Astrocyte (in vitro differentiated cells and primary cell): ENCODE data around the gene C19orf12. TPM values are rescaled to one million over a fixed set of nuclear protein-coding genes. Genes with fewer than 3 reads are reported as not detected.

ENCODE experiments used
- DNase-seq: peaks from one replicate; pipeline ENCODE4 v3.0.0-alpha.2; 2010; ENCODE audit warnings: low read depth
- FAIRE-seq: peaks from 2 replicates; lab custom pipeline; 2011; peaks lifted over from hg19 to GRCh38; lab: Jason Lieb, UNC
- H2AFZ ChIP-seq: 2 replicates; pipeline ENCODE4 v1.6.0; 2012; ENCODE audit warnings: low read depth, low read length, inconsistent platforms
- H3K27ac ChIP-seq: 2 replicates; pipeline ENCODE4 v1.5.1; 2011; ENCODE audit warnings: low read depth, low read length, inconsistent platforms
- H3K27me3 ChIP-seq: 2 replicates; pipeline ENCODE4 v1.6.0; 2011; ENCODE audit warnings: low read length, inconsistent platforms; ENCODE audit not compliant: insufficient read depth
- H3K36me3 ChIP-seq: 2 replicates; pipeline ENCODE4 v1.5.1; 2011; ENCODE audit warnings: low read length, inconsistent platforms; ENCODE audit not compliant: insufficient read depth
- H3K4me1 ChIP-seq: 2 replicates; pipeline ENCODE4 v1.5.1; 2011; ENCODE audit warnings: low read length, inconsistent platforms; ENCODE audit not compliant: insufficient read depth
- H3K4me2 ChIP-seq: 2 replicates; pipeline ENCODE4 v1.6.0; 2012; ENCODE audit warnings: low read length, inconsistent platforms
- H3K4me3 ChIP-seq: 2 replicates; pipeline ENCODE4 v1.5.1; 2011; ENCODE audit warnings: low read depth, mild to moderate bottlenecking, low read length, inconsistent platforms; ENCODE audit not compliant: insufficient read depth
- H3K79me2 ChIP-seq: 2 replicates; pipeline ENCODE4 v1.6.0; 2012; ENCODE audit warnings: mild to moderate bottlenecking, low read length, inconsistent platforms; ENCODE audit not compliant: insufficient read depth
- H3K9ac ChIP-seq: 2 replicates; pipeline ENCODE4 v1.6.0; 2012; ENCODE audit warnings: mild to moderate bottlenecking, low read length, inconsistent platforms
- H3K9me3 ChIP-seq: 2 replicates; pipeline ENCODE4 v1.5.1; 2012; ENCODE audit warnings: low read depth, mild to moderate bottlenecking, low read length, inconsistent platforms; ENCODE audit not compliant: insufficient read depth
- H4K20me1 ChIP-seq: 2 replicates; pipeline ENCODE4 v1.6.0; 2012; ENCODE audit warnings: low read length, inconsistent platforms; ENCODE audit not compliant: insufficient read depth
- H3K27ac Mint-ChIP-seq: one replicate; pipeline ENCODE4 v1.8.0; 2021; ENCODE audit warnings: mild to moderate bottlenecking, mixed read lengths; ENCODE audit not compliant: unreplicated experiment
- H3K27me3 Mint-ChIP-seq: one replicate; pipeline ENCODE4 v1.8.0; 2021; ENCODE audit warnings: low read depth, mixed read lengths; ENCODE audit not compliant: unreplicated experiment
- H3K36me3 Mint-ChIP-seq: one replicate; pipeline ENCODE4 v1.8.0; 2021; ENCODE audit warnings: low read depth, mixed read lengths; ENCODE audit not compliant: unreplicated experiment
- H3K4me1 Mint-ChIP-seq: one replicate; pipeline ENCODE4 v1.8.0; 2021; ENCODE audit warnings: low read depth, mixed read lengths; ENCODE audit not compliant: unreplicated experiment
- H3K4me3 Mint-ChIP-seq: one replicate; pipeline ENCODE4 v1.8.0; 2021; ENCODE audit warnings: mild to moderate bottlenecking, moderate library complexity, mixed read lengths; ENCODE audit not compliant: unreplicated experiment
- H3K9me3 Mint-ChIP-seq: one replicate; pipeline ENCODE4 v1.8.0; 2021; ENCODE audit warnings: mild to moderate bottlenecking, mixed read lengths; ENCODE audit not compliant: unreplicated experiment
- CTCF ChIP-seq: IDR thresholded peaks from 2 replicates; pipeline ENCODE4 v1.5.1; 2011; ENCODE audit warnings: low read depth, mild to moderate bottlenecking, inconsistent platforms, low read length, moderate library complexity; ENCODE audit not compliant: insufficient read depth
- EZH2 ChIP-seq: IDR thresholded peaks from 2 replicates; pipeline ENCODE4 v1.6.1; 2012; ENCODE audit warnings: mild to moderate bottlenecking, low read length, inconsistent platforms; ENCODE audit not compliant: insufficient read depth
- total RNA-seq: library from RNA; stranded (reverse); gene quantifications from 2 replicates; pipeline ENCODE4 v1.2.1, GENCODE V29; 2021

C19orf12 gene
- total RNA-seq, 1 donor from 2014 or later, result 38.7 TPM

DNA sequence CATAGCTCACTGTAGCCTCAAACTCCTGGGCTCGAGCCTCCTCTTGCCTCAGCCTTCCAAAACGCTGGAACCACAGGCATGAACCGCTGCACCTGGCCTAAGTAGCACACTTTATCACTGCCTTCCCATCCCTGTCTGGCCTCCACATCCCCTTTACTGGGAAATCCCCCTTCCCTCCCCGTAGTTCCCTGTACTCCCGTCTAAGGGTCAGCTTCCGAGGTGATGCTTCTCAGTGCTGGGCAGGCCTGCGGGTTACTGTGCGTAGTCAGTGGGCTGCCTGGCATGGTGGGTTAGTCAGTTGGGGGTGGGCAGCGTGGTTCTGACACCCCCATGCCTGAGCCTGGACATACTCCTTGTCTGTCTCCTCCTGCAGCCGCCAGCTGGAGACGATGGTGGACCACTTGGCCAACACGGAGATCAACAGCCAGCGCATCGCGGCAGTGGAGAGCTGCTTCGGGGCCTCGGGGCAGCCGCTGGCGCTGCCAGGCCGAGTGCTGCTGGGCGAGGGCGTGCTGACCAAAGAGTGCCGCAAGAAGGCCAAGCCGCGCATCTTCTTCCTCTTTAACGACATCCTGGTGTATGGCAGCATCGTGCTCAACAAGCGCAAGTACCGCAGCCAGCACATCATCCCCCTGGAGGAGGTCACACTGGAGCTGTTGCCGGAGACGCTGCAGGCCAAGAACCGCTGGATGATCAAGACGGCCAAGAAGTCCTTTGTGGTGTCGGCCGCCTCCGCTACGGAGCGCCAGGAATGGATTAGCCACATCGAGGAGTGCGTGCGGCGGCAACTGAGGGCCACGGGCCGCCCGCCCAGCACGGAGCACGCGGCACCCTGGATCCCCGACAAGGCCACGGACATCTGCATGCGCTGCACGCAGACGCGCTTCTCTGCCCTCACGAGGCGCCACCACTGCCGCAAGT, 41.4 kb downstream of the C19orf12 start:
- H3K27ac Mint-ChIP-seq, result no peak overlapping the region
- no peaks in the 10 kb centered on the region for H3K9me3 Mint-ChIP-seq
- peaks cover 10% of the 10 kb centered on the region for H3K36me3 Mint-ChIP-seq
- H3K36me3 ChIP-seq, result no peaks in the 10 kb centered on the region
- no peaks in the 10 kb centered on the region for H3K27me3 Mint-ChIP-seq
- H3K79me2 ChIP-seq, result peaks cover 13% of the 10 kb centered on the region
- no peak overlapping the region for H3K4me3 Mint-ChIP-seq
- no peaks in the 10 kb centered on the region for H3K9me3 ChIP-seq
- peaks cover 34% of the 10 kb centered on the region for H4K20me1 ChIP-seq
- peaks cover 14% of the 10 kb centered on the region for H3K4me1 Mint-ChIP-seq
- DNase-seq (no peak), FAIRE-seq (no peak)
- H3K27ac ChIP-seq, result no peak overlapping the region
- no peak overlapping the region for H3K4me2 ChIP-seq
- no peaks in the 10 kb centered on the region for H3K27me3 ChIP-seq
- no peak overlapping the region for H2AFZ ChIP-seq
- no peak overlapping the region for H3K9ac ChIP-seq
- no peak for TF ChIP-seq CTCF
- TF ChIP-seq EZH2, result no peak
- no peak overlapping the region for H3K4me3 ChIP-seq
- peaks cover 6% of the 10 kb centered on the region for H3K4me1 ChIP-seq

DNA sequence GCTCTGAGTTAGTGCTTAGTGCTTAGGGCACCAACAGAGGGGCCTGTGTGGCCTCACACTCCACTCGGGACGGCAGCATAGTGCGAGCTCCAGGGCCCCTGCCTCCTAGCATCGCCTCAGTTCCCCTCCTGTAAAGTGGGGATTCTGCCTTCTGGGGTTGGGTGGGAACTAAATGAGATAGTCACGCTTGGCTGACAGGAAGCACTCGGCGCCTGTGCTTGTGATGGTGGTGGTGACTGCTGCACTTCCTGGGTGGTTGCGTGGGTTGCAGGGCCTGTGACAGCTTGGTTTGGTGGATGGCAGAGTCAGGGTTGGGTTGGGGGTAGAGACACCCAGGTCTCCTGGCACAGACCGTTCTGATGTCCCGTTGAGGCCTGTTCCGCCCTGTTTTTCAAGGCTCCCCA, 42.1 kb downstream of the C19orf12 start:
- no peak overlapping the region for H3K4me3 ChIP-seq
- peaks cover 13% of the 10 kb centered on the region for H3K79me2 ChIP-seq
- TF ChIP-seq CTCF, result no peak
- H3K27ac ChIP-seq, result no peak overlapping the region
- Mint-ChIP-seq H3K27ac (no peak overlapping the region), H3K27me3 (no peaks in the 10 kb centered on the region), H3K36me3 (peaks cover 10% of the 10 kb centered on the region), H3K9me3 (no peaks in the 10 kb centered on the region), H3K4me1 (peaks cover 14% of the 10 kb centered on the region), H3K4me3 (no peak overlapping the region)
- H3K9me3 ChIP-seq, result no peaks in the 10 kb centered on the region
- no peak for FAIRE-seq
- no peak overlapping the region for H3K4me2 ChIP-seq
- H2AFZ ChIP-seq, result no peak overlapping the region
- peaks cover 6% of the 10 kb centered on the region for H3K4me1 ChIP-seq
- H3K9ac ChIP-seq, result no peak overlapping the region
- no peak for DNase-seq
- peaks cover 38% of the 10 kb centered on the region for H4K20me1 ChIP-seq
- H3K36me3 ChIP-seq, result no peaks in the 10 kb centered on the region
- H3K27me3 ChIP-seq, result no peaks in the 10 kb centered on the region
